ENCODE measurements around the gene CST9. TPM values are rescaled to one million over a fixed set of nuclear protein-coding genes. Genes with fewer than 3 reads are reported as not detected.

The CST9 gene
- total RNA-seq, 1 donor from 2014 or later: not detected

GRCh38 chr20:23586735-23587525 is 18.8 kb downstream of the CST9 start:
- Mint-ChIP-seq H3K4me1 (ENCODE audit: unreplicated experiment) (no peaks in the 10 kb centered on the region), H3K27ac (no peak overlapping the region), H3K9me3 (no peaks in the 10 kb centered on the region), H3K27me3 (peaks cover 7% of the 10 kb centered on the region), H3K36me3 (no peaks in the 10 kb centered on the region), H3K4me3 (no peak overlapping the region)
- TF ChIP-seq CTCF (conservative IDR thresholded peaks at IDR 0.05): no peak
- no peak for DNase-seq (ENCODE audit: extremely low spot score, unreplicated experiment)

- no peak for TF ChIP-seq CTCF (conservative IDR thresholded peaks at IDR 0.05)
- Mint-ChIP-seq H3K27ac (no peak overlapping the region), H3K4me1 (ENCODE audit: unreplicated experiment) (no peaks in the 10 kb centered on the region), H3K36me3 (no peaks in the 10 kb centered on the region), H3K9me3 (no peaks in the 10 kb centered on the region), H3K27me3 (peaks cover 7% of the 10 kb centered on the region), H3K4me3 (no peak overlapping the region)
- DNase-seq (ENCODE audit: extremely low spot score, unreplicated experiment): no peak
These were observed 19.6 kb downstream of the CST9 start for GRCh38 chr20:23585808-23586734.

DNA sequence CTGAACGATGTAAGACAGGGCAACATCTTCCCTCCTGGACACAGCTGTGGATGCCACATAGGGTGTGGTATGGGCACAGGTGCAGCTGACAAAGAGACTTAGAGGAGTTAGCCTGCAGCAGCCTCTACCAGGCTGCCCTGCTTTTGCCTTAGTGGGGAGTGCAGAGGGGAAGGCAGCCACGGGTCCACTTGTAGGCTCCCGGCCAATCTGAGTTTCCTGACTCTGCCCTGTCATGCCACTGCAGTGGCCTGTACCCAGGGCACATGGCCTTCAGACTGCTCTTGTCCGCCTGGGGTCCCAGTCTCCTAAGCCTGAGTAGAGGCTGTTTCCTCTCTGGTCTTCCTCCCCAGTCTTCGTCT is 20.3 kb downstream of the CST9 start:
- no peak overlapping the region for H3K27ac Mint-ChIP-seq
- no peak for DNase-seq (ENCODE audit: extremely low spot score, unreplicated experiment)
- H3K36me3 Mint-ChIP-seq: no peaks in the 10 kb centered on the region
- H3K9me3 Mint-ChIP-seq: no peaks in the 10 kb centered on the region
- H3K27me3 Mint-ChIP-seq: peaks cover 7% of the 10 kb centered on the region
- H3K4me3 Mint-ChIP-seq: no peak overlapping the region
- TF ChIP-seq CTCF (conservative IDR thresholded peaks at IDR 0.05): no peak
- no peaks in the 10 kb centered on the region for H3K4me1 Mint-ChIP-seq (ENCODE audit: unreplicated experiment)

GRCh38 chr20:23584434-23585199 is 21.1 kb downstream of the CST9 start:
- Mint-ChIP-seq H3K4me3 (no peak overlapping the region), H3K4me1 (ENCODE audit: unreplicated experiment) (no peaks in the 10 kb centered on the region), H3K27ac (no peak overlapping the region), H3K27me3 (peaks cover 7% of the 10 kb centered on the region), H3K36me3 (no peaks in the 10 kb centered on the region), H3K9me3 (no peaks in the 10 kb centered on the region)
- TF ChIP-seq CTCF (conservative IDR thresholded peaks at IDR 0.05): no peak
- no peak for DNase-seq (ENCODE audit: extremely low spot score, unreplicated experiment)

- Mint-ChIP-seq H3K4me1 (ENCODE audit: unreplicated experiment) (no peaks in the 10 kb centered on the region), H3K9me3 (no peaks in the 10 kb centered on the region), H3K36me3 (no peaks in the 10 kb centered on the region)
These were observed 22.2 kb downstream of the CST9 start for GRCh38 chr20:23583526-23583925.

More at GRCh38 chr20:23583526-23583925, 22.2 kb downstream of the CST9 start:
- no peak overlapping the region for H3K4me3 Mint-ChIP-seq
- TF ChIP-seq CTCF (conservative IDR thresholded peaks at IDR 0.05): no peak
- DNase-seq (ENCODE audit: extremely low spot score, unreplicated experiment): no peak
- peaks cover 4% of the 10 kb centered on the region for H3K27me3 Mint-ChIP-seq
- no peak overlapping the region for H3K27ac Mint-ChIP-seq
